ENCODE results near the gene BLVRB.

Gene BLVRB

DNA sequence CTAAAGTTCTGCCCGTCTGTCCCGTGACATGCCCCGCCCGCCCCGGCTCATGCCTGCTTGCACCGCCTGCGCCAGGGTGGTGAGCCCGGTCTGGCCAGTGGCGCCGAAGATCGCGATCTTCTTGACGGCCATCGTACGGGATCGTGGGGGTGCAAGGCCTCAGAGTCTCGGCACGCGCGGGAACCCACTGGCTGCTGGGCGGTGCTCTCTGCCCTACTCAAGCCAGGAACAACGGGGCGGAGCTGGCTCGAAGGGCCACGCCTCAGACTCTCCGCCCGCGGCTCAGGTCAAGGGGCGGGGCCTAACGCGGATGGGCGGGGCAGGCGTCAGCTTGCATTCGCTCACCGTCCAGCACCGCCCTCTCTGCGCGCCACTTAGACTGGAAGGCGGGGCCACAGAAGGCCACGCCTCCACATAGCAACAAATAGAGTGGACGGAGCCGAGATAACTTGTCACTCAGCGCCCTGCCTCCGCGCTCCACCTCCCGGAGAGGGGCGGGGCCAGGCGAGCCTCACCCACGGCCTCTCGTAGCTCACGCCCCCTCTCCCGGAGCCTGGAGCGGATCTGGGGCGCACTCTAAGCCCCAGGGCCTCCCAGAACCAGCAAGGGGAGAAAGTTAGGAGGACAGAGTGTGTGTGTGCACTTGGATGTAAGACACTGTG is at the start of gene BLVRB:
Gene BLVRB, minus strand, starts transcription at position 189 of the 662 bp plus-strand sequence. Its CDS starts 57 bp downstream, at position 132.
- no peak for TF ChIP-seq CTCF (IDR thresholded peaks at IDR 0.05)

GRCh38 chr19:40513741-40514315 is 48.3 kb upstream of the BLVRB start:
- no peak for TF ChIP-seq CTCF (IDR thresholded peaks at IDR 0.05)

DNA sequence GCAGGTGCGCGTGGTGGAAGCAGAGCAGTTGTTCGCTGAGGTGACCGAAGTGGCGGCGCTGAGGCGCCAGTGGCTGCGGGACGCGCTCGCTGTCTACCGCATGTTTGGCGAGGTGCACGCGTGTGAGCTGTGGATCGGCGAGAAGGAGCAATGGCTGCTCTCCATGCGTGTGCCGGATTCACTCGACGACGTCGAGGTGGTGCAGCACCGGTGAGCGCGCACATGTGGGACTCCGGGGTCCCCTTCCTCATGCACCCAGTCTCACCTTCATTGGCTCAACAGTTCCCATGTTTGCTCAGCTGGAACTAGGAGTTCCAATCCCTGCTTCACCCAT is 47.8 kb upstream of the BLVRB start:
- TF ChIP-seq CTCF (IDR thresholded peaks at IDR 0.05): no peak

DNA sequence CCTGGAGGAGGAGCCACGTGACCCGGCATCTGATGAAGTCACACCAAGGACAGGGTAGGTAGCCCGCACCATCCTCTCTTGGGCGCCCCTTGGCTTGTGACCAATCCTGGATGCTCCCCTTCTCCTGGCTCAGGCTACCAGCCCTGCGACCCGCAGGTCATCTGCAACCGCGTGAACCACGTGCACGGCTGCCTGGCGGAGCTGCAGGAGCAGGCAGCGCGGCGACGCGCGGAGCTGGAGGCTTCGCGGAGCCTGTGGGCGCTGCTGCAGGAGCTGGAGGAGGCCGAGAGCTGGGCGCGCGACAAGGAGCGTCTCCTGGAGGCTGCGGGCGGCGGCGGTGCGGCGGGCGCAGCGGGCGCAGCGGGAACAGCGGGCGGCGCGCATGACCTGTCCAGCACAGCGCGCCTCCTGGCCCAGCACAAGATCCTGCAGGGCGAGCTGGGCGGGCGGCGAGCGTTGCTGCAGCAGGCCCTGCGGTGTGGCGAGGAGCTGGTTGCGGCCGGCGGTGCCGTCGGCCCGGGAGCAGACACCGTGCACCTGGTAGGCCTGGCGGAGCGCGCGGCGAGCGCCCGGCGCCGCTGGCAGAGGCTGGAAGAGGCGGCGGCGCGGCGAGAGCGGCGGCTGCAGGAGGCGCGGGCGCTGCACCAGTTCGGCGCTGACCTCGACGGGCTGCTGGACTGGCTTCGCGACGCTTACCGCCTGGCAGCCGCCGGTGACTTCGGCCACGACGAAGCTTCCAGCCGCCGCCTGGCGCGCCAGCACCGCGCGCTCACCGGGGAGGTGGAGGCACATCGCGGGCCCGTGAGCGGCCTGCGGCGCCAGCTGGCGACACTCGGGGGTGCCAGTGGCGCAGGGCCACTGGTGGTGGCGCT is 47.2 kb upstream of the BLVRB start:
- no peak for TF ChIP-seq CTCF (IDR thresholded peaks at IDR 0.05)

- TF ChIP-seq CTCF (IDR thresholded peaks at IDR 0.05): no peak
Measured at GRCh38 chr19:40512110-40512472, 46.5 kb upstream of the BLVRB start.

- TF ChIP-seq CTCF (IDR thresholded peaks at IDR 0.05): no peak
Measured at GRCh38 chr19:40511487-40511886, 45.9 kb upstream of the BLVRB start.

DNA sequence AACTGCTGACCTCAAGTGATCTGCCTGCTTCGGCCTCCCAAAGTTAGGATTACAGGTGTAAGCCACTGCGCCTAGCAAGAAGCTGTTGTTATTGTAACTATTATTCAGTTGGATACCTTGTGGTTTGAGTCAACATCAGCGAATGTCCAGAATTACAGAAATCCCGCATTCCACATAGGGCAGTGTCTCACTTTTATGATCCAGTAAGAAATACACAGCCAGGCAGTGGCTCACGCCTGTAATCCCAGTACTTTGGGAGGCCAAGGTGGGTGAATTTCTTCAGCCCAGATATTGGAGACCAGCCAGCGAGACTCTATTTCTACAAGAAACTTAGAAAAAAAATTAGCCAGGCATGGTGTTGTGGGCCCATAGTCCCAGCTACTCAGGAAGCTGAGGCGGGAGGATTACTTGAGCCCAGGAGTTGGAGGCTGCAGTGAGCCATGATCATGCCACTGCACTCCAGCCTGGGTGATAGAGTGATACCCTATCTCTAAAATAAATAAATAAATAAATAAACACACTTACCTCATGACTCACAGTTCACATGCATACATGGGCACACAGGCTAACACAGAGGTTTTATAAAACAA is 45.1 kb upstream of the BLVRB start:
- TF ChIP-seq CTCF (IDR thresholded peaks at IDR 0.05): no peak
